GM18861 (cell line): Measurements from ENCODE around the gene RER1.
"Not testable (repeated sequence)": the region's sequence is repeated elsewhere in the genome, so short reads cannot be mapped to it uniquely, and the experiment has no call there.

Experiments
- ATAC-seq: cut with Tn5 transposase; IDR thresholded peaks from one replicate; pipeline ENCODE4 v1.9.1; 2021; ENCODE audit not compliant: unreplicated experiment

The RER1 gene

GRCh38 chr1:2422523-2422922, 30.9 kb downstream of the RER1 start:
- ATAC-seq = no peak

- no peak for ATAC-seq
Measured at GRCh38 chr1:2425892-2426291, 34.3 kb downstream of the RER1 start.

DNA sequence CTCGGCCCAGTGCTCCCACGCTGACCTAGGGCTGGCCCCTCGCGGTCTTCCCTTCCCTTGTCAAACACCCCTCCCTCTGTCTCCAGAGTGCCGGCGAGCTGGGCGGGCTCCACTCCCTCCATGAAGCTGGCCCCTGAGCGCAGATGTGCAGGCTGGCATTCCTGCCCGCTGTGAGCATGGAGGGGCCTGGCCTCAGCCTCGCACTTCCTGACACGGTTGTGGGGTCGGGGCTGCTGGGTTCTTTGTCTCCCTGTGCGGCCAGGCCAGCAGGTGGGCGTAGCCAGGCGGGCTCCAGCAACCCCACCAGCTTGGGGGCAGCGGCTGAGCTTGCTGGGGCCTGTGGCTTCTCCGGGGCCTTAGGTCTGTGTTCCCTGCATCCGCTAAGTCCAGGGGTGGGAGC, 34.9 kb downstream of the RER1 start:
- ATAC-seq = no peak

DNA sequence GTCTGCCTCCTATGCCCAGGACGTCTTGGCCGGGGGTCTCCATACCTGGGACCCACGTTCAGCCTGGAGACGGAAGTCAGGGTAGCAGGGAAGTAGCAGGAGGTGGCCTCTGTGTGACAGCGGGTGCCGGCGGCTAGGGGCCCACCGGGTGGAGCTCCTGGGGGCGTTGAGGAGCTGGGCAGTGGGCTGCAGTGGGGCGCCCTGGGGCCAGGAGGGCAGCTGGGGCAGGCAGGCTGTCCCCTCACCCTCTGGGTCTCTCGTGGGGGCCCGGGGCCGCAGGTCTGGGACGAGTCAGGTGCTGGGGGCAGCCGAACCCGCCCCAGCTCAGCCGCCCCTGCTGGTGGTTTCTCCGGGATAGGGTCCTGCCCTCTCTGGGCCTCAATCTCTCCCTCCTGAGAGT, 35.4 kb downstream of the RER1 start:
- no peak for ATAC-seq

DNA sequence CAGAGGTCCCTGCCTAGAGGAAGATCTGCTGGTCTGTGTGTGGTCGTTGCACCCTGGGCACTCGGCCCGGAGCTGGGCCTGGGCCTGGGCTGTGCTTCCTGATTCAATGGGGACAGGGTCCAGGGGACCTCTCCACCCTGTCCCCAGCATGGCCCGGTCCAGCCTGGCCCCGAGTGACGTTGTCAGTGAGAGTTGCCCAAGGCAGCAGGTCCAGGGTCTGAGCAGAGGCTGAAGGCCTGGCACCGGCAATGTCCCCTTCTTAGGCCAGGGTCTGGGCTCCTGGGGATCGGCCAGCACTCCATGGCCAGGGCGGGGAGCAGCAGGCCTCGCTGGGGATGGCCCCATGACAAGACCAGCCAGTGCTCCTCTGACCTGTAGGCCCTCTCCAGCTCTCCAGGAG, 36.3 kb downstream of the RER1 start:
- no peak for ATAC-seq

GRCh38 chr1:2428490-2428889, 36.8 kb downstream of the RER1 start:
- no peak for ATAC-seq

- ATAC-seq = no peak
Measured at GRCh38 chr1:2429780-2430591, 38.3 kb downstream of the RER1 start.

GRCh38 chr1:2430592-2430973, 38.9 kb downstream of the RER1 start:
- no peak for ATAC-seq

GRCh38 chr1:2431103-2431502, 39.5 kb downstream of the RER1 start:
- no peak for ATAC-seq

GRCh38 chr1:2431518-2431917, 39.9 kb downstream of the RER1 start:
- no peak for ATAC-seq

DNA sequence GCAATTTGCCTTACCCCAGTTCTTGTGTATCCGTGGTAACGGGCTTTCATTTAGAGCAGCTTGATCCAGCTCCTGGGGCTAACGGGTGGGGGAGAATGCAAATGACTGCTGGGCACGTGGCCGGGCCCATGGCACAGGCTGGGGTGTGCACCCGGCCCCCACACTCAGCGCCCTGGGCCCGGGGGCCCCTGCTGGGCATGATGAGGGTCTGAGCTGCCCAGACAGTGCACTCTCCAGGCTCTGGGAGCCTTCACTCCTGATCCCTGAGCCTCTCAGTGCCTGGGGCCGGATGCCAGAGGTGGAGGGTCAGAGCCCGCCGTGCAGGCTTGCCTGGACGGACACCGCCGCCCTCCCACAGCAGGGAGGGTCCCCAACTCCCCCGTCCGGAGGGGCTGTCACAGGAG, 40.8 kb downstream of the RER1 start:
- no peak for ATAC-seq

DNA sequence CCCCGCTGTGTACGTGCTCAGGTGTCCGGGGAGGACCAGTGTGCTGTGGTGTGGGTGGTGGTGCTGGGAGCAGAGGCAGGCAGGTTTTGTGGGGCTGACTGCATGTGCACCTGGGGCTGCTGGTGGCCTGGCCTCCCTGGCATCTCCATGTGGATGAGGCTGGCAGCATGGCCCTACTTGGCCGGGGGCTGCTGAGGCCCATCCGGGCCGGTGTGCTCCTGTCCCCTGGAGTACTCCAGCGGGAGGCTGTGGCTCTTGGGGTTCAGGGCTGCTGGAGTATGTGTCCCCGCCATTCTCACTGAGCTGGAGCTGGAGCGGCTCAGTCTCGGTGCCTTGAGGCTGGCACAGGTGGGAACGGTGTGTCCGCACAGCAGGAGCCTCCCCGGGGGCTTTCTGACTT, 41.6 kb downstream of the RER1 start:
- no peak for ATAC-seq

GRCh38 chr1:2433936-2434655, 42.5 kb downstream of the RER1 start:
- no peak for ATAC-seq

DNA sequence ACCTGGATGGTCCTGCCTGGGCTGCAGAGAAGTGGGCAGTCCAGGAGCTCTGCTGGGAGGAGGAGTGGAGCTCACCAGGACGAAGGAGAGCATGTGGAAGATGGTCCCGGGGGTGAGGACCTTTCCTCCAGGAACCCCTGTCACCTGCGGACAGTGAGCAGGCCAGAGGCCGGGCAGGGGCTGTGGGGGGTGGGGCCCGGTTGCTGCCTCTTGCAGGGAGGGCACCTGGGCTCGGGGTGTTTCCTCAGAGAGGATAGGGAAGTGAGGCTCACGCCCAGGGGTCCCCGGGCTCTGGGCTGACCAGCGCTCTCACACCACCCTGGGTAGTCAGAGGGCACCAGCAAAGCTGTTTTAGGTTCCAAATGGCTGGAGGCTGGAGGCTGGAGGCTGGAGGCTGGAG, 43.5 kb downstream of the RER1 start:
- no peak for ATAC-seq

DNA sequence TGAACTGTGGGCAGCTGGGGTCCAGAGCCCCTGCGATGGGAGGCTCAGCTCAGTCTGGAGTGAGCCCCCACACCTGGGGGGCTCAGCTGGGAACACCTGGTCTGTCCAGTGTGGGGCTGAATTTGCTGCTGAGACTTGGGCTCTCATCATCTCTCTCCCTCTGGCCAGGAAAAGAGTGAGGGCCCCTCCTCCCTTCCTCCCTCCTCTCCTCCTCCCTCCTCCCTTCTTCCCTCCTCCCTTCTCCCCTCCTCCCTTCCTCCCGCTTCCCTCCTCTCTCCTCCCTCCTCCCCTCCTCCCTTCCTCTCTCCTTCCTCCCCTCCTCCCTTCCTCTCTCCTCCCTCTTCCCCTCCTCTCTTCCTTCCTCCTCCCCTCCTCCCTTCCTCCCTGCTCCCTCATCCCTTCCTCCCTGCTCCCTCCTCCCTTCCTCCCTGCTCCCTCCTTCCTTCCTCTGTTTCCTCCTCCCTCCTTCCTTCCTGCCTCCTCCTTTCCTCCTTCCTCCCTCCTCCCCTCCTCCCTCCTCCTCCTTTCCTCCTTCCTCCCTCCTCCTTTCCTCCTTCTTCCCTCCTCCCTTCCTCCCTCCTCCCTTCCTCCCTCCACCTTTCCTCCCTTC, 44.2 kb downstream of the RER1 start:
- ATAC-seq = no peak

DNA sequence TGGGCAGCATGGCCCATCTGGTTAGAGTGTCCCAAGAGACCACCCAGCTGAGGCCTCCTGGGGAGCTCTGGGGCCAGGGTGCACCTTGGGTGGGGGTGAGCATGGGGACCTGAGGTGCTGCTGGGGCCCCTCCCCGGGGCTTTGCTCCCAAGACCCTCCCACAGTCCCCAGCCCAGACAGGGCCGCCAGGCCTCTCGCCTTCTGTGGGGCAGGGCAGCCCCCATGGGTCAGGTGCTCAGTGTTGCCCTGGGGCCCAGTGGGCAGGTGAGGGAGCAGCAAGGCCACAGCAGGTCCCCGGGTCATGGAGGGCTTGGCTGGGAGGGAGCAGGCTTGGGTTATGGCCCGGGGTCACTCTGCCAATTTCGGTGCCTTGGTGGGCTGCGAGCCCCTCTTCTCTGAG, 45.2 kb downstream of the RER1 start:
- ATAC-seq = no peak

DNA sequence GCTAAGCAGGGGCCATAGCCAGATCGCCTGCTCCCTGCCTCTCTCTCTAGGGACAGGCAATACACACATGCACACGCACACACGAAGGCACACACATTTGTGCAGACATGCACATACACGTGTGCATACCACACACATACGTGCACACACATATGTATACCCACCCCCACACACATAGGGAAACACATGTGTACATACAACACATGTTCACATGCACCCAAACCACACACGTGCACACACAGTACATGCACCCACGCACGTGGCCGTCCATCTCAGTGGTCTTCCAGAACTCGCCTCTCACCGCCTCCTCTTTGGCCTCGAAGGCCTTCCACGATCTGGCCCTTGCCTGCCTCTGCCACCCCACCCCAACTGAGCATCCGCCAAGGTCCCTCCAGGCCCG, 46.0 kb downstream of the RER1 start:
- ATAC-seq = no peak

DNA sequence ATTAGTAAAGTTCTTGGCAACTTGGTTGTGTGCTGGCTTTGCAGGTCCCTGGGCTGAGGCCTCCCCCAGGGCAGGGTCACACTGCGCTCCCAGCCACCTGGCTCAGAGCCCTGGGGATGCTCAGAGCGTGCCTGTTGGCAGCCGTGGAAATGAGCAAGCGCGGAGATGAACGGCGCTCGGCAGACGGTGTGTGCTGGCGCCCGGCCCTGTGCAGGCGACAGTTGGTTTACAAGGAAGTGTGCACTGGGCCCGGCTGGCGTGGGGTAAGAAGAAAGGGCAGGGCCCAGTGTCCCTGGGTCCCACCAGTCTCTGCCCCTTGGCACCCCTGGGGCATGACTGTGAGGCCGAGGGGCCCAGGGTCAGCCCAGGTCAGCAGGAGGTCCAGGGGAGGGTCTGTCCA, 46.4 kb downstream of the RER1 start:
- ATAC-seq = no peak

DNA sequence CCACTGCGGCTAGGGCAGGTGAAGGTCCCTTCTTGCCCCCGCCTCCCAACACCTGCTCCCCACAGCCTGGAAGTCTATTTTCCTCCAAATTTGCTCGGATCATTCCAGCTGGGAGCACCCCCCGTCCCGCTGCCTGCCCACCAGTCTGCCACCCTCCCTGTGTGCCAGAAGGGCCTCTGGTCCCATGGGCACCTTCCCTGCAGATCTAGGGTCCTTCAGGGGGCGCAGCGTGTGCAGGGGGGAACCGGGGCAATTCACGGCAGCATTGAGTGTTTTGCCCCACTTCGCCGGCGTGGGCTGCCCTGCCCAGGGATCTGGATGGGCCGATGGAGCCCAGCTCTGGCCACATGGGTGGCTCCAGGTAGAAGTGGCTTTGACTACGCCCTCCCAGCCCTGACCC, 47.0 kb downstream of the RER1 start:
- ATAC-seq = no peak

DNA sequence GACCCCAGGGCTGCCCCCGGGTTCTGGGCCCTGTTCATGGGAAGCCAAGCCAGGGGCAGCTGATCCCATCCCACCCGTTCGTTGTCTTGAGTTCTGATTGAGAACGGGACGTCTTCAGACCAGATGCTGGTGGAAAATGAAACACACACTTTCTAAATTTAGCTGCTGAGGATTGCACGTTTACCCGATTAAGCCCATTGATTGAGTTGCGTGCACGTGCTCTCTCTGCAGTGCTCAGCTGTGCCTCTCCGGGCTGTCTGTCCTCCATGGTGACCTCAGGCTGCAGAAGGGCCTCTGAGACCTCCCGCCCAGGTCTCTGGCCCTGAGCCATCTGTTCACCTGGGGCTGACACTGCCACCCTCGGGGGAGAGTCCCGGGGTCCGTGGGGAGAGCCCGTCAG, 47.7 kb downstream of the RER1 start:
- ATAC-seq = no peak

DNA sequence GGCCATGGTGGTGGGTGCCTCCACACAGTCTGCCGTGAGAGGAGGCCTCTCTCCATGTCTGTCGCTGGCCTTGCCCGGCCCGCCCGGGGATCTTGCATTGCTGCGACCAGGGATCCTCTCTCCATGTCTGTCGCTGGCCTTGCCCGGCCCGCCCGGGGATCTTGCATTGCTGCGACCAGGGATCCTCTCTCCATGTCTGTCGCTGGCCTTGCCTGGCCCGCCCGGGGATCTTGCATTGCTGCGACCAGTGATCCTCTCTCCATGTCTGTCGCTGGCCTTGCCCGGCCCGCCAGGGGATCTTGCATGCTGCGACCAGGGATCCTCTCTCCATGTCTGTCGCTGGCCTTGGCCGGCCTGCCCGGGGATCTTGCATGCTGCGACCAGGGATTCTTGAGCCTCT, 48.7 kb downstream of the RER1 start:
- ATAC-seq = not testable (repeated sequence)

- no peak for ATAC-seq
Measured at GRCh38 chr1:2441746-2442145, 50.1 kb downstream of the RER1 start.
